RWPE1 (cell line): ENCODE measurements around the gene KIAA1217.

ENCODE experiments used
- CTCF ChIA-PET: fragments of 350-600 bp; sonication (Branson Sonifier 250); formaldehyde crosslinking; extraction: SDS; loops from one replicate; lab custom pipeline; 2021; lab: Yijun Ruan, JAX
- POLR2A ChIA-PET: fragments of 400-600 bp; formaldehyde crosslinking; extraction: SDS; loops from one replicate; lab custom pipeline; 2020; ENCODE audit warnings: antibody characterized with exemption; ENCODE audit not compliant: low non-redundant PET; lab: Yijun Ruan, JAX
- DNase-seq: peaks from one replicate; pipeline ENCODE4 v3.0.0; 2012; ENCODE audit warnings: low spot score
- H3K27ac ChIP-seq: fragments of 450-650 bp; 2 replicates; pipeline ENCODE4 v1.5.1; 2017
- TF ChIP-seq, protein P1 (sequence below): fragments of 450-650 bp; conservative IDR thresholded peaks from 2 replicates; pipeline ENCODE4 v1.5.1; 2017; ENCODE audit warnings: low read depth, mild to moderate bottlenecking

Gene KIAA1217

DNA sequence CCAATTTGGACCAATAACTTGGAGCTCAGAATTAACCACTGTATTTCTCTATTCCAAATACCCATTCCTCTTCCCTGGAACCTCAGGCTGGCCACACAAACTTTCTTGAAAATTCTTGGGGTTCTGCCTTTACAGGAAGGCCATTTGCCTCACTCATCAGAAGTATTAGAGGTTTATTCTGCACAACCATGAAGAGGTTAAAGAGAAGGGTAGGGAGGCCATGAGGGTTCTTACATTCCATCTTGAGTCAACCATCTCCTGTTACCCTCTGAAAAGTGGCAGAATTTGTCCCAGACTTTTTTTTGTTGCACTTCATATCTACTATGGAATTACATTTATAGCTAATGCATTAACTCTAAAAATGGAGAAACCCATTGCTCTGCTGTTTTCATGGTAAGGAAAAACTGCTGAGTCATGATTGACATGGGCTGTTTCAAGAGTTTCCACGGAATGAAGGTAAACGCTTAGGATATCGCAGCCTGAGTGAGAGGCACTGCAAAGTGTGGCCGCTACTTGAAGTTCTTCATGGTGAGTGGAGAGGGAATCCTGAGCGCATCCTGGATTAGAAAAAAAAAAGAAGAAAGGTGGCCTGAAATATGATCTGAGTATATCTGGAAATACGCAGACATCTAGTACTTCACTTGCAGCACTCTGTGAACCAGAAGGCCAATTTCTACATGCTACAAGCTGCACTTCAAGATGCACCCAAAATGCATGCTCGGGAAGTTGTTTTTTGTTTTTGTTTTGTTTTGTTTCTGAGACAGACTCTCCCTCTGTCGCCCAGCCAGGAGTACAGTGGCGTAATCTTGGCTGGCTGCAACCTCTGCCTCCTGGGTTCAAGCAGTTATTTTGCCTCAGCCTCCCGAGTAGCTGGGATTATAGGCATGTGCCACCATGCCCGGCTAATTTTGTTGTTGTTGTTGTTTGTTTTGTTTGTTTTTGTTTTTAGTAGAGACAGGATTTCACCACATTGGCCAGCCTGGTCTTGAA is 83.7 kb downstream of the KIAA1217 start:
- no peak for DNase-seq
- CTCF ChIA-PET: interaction anchor here (0.7 to 1.1 kb wide), 3 partner anchors 15 to 85 kb away, joined by 3 to 4 read pairs (median 3); no protein-coding TSS in a partner anchor
- POLR2A ChIA-PET: no interaction called here
- peak overlapping the region; percentile 77 for H3K27ac ChIP-seq
- TF ChIP-seq, protein P1, sequence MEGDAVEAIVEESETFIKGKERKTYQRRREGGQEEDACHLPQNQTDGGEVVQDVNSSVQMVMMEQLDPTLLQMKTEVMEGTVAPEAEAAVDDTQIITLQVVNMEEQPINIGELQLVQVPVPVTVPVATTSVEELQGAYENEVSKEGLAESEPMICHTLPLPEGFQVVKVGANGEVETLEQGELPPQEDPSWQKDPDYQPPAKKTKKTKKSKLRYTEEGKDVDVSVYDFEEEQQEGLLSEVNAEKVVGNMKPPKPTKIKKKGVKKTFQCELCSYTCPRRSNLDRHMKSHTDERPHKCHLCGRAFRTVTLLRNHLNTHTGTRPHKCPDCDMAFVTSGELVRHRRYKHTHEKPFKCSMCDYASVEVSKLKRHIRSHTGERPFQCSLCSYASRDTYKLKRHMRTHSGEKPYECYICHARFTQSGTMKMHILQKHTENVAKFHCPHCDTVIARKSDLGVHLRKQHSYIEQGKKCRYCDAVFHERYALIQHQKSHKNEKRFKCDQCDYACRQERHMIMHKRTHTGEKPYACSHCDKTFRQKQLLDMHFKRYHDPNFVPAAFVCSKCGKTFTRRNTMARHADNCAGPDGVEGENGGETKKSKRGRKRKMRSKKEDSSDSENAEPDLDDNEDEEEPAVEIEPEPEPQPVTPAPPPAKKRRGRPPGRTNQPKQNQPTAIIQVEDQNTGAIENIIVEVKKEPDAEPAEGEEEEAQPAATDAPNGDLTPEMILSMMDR: no peak

DNA sequence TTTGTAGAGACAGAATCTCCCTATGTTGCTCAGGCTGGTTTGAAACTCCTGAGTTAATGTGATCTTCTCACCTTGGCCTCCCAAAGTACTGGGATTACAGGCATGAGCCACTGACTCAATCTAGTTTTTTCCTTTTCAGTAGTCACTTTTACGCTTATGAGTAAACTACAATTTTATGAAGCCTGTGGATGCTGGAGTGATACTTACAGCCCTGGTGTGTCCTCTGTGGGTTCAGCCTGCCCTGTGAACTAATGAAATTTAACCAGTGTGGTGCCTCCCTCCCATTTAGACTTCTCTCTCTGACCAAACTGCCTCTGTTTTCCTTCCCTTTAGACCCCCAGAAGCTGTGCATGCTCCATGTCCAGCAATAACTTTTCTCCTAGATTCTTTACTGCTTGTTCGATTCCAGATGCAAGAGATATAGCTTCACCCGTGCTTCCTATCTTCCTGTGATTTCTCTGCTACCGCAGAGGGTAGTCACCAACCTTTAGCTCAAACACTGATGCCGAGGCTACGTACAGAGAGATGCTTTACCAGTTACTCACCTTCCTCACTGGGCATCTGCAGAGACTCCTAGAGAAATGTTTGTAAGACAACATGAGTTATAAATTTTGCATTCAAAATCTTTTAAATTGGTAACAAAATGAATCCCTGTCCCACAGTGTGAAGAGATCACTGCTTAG is 90.8 kb downstream of the KIAA1217 start:
- CTCF ChIA-PET: interaction anchor here (0.6 to 1.3 kb wide), 2 partner anchors 19 to 104 kb away, joined by 3 read pairs; no protein-coding TSS in a partner anchor
- DNase-seq: peak; percentile 20
- no peak overlapping the region for H3K27ac ChIP-seq
- TF ChIP-seq, protein P1: no peak
- POLR2A ChIA-PET: no interaction called here

DNA sequence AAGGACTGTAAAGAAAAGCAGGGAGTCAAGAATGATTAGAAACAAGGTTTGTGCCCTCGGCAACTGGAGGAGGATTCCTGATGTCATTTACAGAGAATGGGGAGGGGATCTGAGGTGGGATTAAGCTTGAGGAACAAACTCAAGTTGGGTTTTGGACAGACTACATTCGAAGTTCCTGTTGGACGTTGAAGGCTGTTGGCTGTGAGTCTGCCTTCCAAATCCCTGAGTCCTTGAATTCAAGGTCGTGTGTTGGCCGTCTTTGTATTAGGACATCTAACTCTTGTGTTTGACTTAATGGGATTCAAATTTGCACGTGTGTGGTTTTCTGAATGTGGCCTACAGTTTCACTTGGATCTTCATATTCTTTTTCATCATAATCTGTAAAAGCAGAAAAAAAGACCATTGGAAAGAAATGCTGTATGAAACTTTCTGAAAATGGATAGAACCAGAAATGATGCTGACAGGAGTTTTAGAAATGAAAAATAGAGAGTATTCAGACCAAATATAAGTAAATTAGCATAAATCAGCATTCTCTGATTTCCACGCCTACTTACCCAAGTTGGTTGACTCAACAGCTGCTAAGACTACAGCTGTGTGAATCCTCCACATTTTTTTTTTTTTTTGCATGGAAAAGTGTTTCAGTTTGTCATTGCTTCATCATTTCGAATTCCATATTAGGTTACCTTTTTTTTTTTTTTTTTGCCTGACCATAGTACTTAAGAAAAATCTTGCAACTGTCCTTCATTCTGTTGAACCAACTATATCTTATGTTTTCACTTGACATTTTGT is 94.8 kb downstream of the KIAA1217 start:
- POLR2A ChIA-PET: no interaction called here
- DNase-seq: no peak
- CTCF ChIA-PET: no interaction called here
- H3K27ac ChIP-seq: no peak overlapping the region
- TF ChIP-seq, protein P1: no peak

DNA sequence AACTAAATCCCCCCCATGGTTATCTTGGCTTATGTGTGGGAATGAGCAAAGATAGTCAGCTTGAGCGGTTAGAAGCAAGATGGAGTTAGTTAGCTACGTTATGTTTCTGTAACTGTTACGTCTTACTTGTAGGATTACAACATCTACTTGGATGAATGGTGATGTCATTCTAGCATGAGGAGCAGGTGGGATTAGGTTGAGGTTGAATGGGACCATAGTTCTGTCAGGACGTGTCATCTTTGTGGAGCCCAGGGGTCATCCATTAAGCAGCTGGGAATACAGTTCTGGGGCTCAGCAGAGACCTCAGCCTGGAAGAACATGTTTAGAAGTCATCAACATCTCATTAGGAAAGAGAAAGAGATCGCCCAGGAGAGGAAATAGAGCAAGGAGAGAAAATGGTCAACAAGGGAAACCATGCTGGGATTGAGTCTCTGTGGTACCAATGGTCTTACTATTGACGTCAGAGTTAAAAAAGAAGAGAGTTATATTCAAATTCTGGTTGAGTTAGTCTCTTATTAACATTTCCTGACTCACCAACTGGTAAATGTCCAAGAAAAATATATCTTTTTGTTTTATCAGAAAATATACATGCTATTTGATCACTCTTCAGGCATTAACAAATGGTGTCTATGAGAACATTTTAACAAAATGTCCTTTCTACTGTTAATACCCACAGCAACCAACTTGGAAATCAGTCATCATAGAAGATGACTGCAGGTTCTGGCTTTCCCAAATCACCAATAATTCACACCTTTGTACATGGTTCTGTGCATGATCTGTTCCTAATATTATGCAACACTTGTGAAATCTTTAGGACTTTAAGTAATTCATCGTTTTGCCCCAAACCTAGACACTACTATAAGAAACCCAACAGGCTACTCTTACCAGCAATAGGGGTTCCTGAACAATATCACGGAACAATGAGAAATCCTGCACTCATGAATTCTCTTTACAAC is 96.9 kb downstream of the KIAA1217 start:
- CTCF ChIA-PET: no interaction called here
- POLR2A ChIA-PET: no interaction called here
- TF ChIP-seq, protein P1: no peak
- no peak for DNase-seq
- no peak overlapping the region for H3K27ac ChIP-seq

DNA sequence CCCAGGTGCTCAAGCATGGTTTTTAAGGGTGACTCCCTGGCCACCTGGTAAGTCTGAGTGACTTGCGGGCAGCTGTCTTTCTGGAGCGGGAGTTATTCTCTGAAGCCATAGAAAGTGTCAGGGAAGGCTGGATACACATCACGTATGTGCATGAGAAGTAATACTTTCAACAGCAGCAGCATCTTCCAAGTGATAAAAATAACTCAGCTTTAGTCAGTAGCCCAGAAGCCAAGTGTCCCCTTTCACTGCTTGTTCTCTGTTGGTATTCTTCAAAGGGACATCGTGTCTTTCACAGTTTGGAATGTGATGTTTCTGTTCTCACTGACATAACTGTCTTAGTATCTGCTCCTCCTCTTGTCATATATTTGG is 97.6 kb downstream of the KIAA1217 start:
- TF ChIP-seq, protein P1: no peak
- POLR2A ChIA-PET: no interaction called here
- CTCF ChIA-PET: interaction anchor here (1.0 kb wide), 1 partner anchor 54 kb away, joined by 3 read pairs; no protein-coding TSS in a partner anchor
- DNase-seq: no peak
- H3K27ac ChIP-seq: no peak overlapping the region
